CD4-positive, alpha-beta T cell (primary cell): Measurements from ENCODE around the gene HIGD2A. TPM values are rescaled to one million over a fixed set of nuclear protein-coding genes. Genes with fewer than 3 reads are reported as not detected.

Experiments
- ATAC-seq: fragments of 200-7000 bp; cut with Tn5 transposase; one replicate; pipeline ENCODE4 v1.10.0; 2022; ENCODE audit warnings: mild to moderate bottlenecking; ENCODE audit not compliant: poor library complexity
- CTCF ChIA-PET: fragments of 350-600 bp; sonication (Branson Sonifier 250); formaldehyde crosslinking; loops from one replicate; lab custom pipeline; 2021; ENCODE audit warnings: antibody characterized with exemption, inconsistent platforms; lab: Charles Lee
- POLR2A ChIA-PET: fragments of 350-600 bp; sonication (Branson Sonifier 250); formaldehyde crosslinking; loops from one replicate; lab custom pipeline; 2021; ENCODE audit warnings: antibody characterized with exemption, inconsistent platforms; lab: Charles Lee
- DNase-seq, 14 experiments: peaks; one replicate each; pipeline ENCODE4 v3.0.0-alpha.2; 2013 to 2020; ENCODE audit warnings: mixed read lengths in 2 of 14
- H3K27ac ChIP-seq, 2 donors: one replicate each; pipeline versions ENCODE4 v1.5.1 to v1.7.0; 2013; ENCODE audit warnings: low read length in 2 of 2, low read depth in 1 of 2, mild to moderate bottlenecking in 1 of 2
- H3K27me3 ChIP-seq, 2 experiments: 1 replicate in 1 of 2; 2 replicates in 1 of 2; pipeline versions ENCODE4 v1.6.1 to v1.7.0; 2013; ENCODE audit warnings: low read length in 2 of 2, control low read depth in 1 of 2, mild to moderate bottlenecking in 1 of 2, moderate library complexity in 1 of 2; ENCODE audit not compliant: insufficient read depth in 2 of 2, control insufficient read depth in 1 of 2
- H3K36me3 ChIP-seq: one replicate; pipeline ENCODE4 v1.6.1; 2013; ENCODE audit warnings: low read length, control low read depth; ENCODE audit not compliant: insufficient read depth
- H3K4me1 ChIP-seq: one replicate; pipeline ENCODE4 v1.6.1; 2013; ENCODE audit warnings: low read length, control low read depth; ENCODE audit not compliant: insufficient read depth
- H3K4me3 ChIP-seq: one replicate; pipeline ENCODE4 v1.5.1; 2013; ENCODE audit warnings: mild to moderate bottlenecking, low read length, moderate library complexity
- H3K9me3 ChIP-seq, 2 experiments: 1 replicate in 1 of 2; 2 replicates in 1 of 2; pipeline versions ENCODE4 v1.6.1 to v1.7.0; 2013; ENCODE audit warnings: low read length in 2 of 2, mild to moderate bottlenecking in 2 of 2, control low read depth in 1 of 2, moderate library complexity in 1 of 2; ENCODE audit not compliant: control insufficient read depth in 1 of 2, insufficient read depth in 1 of 2
- H3K27ac Mint-ChIP-seq: one replicate; pipeline ENCODE4 v1.8.0; 2020; ENCODE audit warnings: mixed read lengths
- H3K27me3 Mint-ChIP-seq: one replicate; pipeline ENCODE4 v1.8.0; 2021; ENCODE audit warnings: mixed read lengths
- H3K36me3 Mint-ChIP-seq: one replicate; pipeline ENCODE4 v1.8.0; 2021; ENCODE audit warnings: low read depth, mixed read lengths
- H3K4me1 Mint-ChIP-seq: one replicate; pipeline ENCODE4 v1.8.0; 2021; ENCODE audit warnings: low read depth, mixed read lengths
- H3K4me3 Mint-ChIP-seq: one replicate; pipeline ENCODE4 v1.8.0; 2020; ENCODE audit warnings: mild to moderate bottlenecking, mixed read lengths
- H3K9me3 Mint-ChIP-seq: one replicate; pipeline ENCODE4 v1.8.0; 2020; ENCODE audit warnings: mixed read lengths
- intact Hi-C, 2 experiments: fragments of 100-400 bp; cut with DNase I in 1 of 2; cut with micrococcal nuclease in 1 of 2; formaldehyde crosslinking; loops; one replicate each; pipeline versions ENCODE4 v1.15.1 to v1.9.0; 2023 to 2025; cut with DNase I, micrococcal nuclease
- total RNA-seq, 174 experiments: library from RNA in 2 of 174; stranded (reverse) in 2 of 174; gene quantifications; one replicate each; pipeline ENCODE4 v1.2.3 and lab custom pipeline; 2021 to 2026
- TF ChIP-seq, protein P1 (sequence below): fragments of 200-600 bp; IDR thresholded peaks from one replicate; pipeline ENCODE4 v1.8.0; 2022; ENCODE audit warnings: antibody characterized with exemption, mild to moderate bottlenecking

HIGD2A gene
- total RNA-seq, 2 experiments from 2014 or later, result 98.2 to 104 TPM

DNA sequence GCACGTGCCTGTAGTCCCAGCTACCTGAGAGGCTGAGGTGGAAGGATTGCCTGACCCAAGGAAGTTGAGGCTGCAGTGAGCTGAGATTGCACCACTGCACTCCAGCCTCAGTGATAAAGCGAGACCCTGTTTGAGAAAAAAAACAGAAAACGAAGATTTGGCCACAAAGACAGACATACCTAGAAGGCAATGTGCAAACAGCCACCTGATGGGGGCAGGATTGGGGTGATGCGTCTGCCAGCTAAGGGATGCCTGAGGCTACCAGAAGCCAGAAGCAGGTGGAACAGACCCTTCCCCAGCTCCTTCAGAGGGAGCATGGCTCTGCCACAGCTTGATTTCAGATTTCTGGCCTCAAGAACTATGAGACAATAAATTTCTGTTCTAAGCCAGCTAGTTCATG is 2.9 kb downstream of the HIGD2A start:
- POLR2A ChIA-PET, result interaction anchor here (1.2 to 4.8 kb wide), 3 partner anchors 24 to 146 kb away, joined by 3 to 77 read pairs (median 29); partner anchors contain the start of genes KIAA1191 and RNF44
- Mint-ChIP-seq H3K27ac (peak overlapping the region; percentile 97), H3K27me3 (no peaks in the 10 kb centered on the region), H3K36me3 (peaks cover 46% of the 10 kb centered on the region), H3K4me1 (peaks cover 27% of the 10 kb centered on the region), H3K9me3 (no peaks in the 10 kb centered on the region), H3K4me3 (peak overlapping the region; percentile 38)
- Histone ChIP-seq H3K4me1 (peaks cover 33% of the 10 kb centered on the region), H3K36me3 (peaks cover 24% of the 10 kb centered on the region), H3K27me3 (no peaks in the 10 kb centered on the region), H3K27ac (no peak overlapping the region), H3K4me3 (no peak overlapping the region), H3K9me3 (peaks cover 0 to 5% of the 10 kb centered on the region in 2 experiments)
- CTCF ChIA-PET, result interaction anchor here (1.9 kb wide), 1 partner anchor 57 kb away, joined by 5 read pairs; the partner anchor contains the start of gene FAF2
- intact Hi-C loops, result loop anchor here in 1 of 2 experiments (2.0 kb wide), 1 partner anchor 257 kb away; no protein-coding TSS in a partner anchor
- DNase-seq, result no peak
- TF ChIP-seq, protein P1, sequence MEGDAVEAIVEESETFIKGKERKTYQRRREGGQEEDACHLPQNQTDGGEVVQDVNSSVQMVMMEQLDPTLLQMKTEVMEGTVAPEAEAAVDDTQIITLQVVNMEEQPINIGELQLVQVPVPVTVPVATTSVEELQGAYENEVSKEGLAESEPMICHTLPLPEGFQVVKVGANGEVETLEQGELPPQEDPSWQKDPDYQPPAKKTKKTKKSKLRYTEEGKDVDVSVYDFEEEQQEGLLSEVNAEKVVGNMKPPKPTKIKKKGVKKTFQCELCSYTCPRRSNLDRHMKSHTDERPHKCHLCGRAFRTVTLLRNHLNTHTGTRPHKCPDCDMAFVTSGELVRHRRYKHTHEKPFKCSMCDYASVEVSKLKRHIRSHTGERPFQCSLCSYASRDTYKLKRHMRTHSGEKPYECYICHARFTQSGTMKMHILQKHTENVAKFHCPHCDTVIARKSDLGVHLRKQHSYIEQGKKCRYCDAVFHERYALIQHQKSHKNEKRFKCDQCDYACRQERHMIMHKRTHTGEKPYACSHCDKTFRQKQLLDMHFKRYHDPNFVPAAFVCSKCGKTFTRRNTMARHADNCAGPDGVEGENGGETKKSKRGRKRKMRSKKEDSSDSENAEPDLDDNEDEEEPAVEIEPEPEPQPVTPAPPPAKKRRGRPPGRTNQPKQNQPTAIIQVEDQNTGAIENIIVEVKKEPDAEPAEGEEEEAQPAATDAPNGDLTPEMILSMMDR, result no peak
- no peak for ATAC-seq

DNA sequence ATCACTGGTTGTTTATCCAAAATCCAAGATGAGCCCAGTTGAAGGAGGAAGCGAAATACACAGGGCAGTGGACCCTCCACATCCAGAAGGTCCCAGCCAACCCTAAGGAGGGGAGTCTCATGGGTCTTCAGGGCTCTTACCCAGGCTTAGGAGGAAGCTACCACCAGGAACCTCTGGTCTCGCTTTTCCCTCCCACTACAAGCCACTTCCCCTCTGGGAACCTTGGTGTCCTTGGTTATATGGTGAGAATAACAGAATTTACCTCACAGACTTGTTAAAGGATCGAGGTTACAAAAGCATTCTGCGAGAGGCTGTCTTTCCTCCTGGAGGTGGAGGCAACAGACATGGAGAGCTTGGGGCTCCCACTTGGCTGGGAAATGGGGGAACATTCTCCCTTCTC is 3.4 kb downstream of the HIGD2A start:
- H3K4me3 Mint-ChIP-seq, result peak overlapping the region; percentile 38
- H3K4me1 Mint-ChIP-seq, result peaks cover 22% of the 10 kb centered on the region
- intact Hi-C loops, result loop anchor here in 1 of 2 experiments (1.0 to 2.0 kb wide), 2 partner anchors 21 to 257 kb away; no protein-coding TSS in a partner anchor
- no peaks in the 10 kb centered on the region for H3K27me3 Mint-ChIP-seq
- peaks cover 28% of the 10 kb centered on the region for H3K4me1 ChIP-seq
- ChIA-PET CTCF (interaction anchor here (1.9 kb wide), 1 partner anchor 56 kb away, joined by 5 read pairs; the partner anchor contains the start of gene FAF2), POLR2A (interaction anchor here (1.2 kb wide), 1 partner anchor 24 kb away, joined by 3 read pairs; no protein-coding TSS in a partner anchor)
- TF ChIP-seq, protein P1, result no peak
- ATAC-seq, result no peak
- no peaks in the 10 kb centered on the region for H3K9me3 Mint-ChIP-seq
- H3K27me3 ChIP-seq, result no peaks in the 10 kb centered on the region
- H3K36me3 Mint-ChIP-seq, result peaks cover 46% of the 10 kb centered on the region
- H3K4me3 ChIP-seq, result no peak overlapping the region
- H3K36me3 ChIP-seq, result peaks cover 25% of the 10 kb centered on the region
- H3K27ac Mint-ChIP-seq, result peak overlapping the region; percentile 97
- H3K27ac ChIP-seq, result no peak overlapping the region
- peaks cover 0 to 5% of the 10 kb centered on the region in 2 experiments for H3K9me3 ChIP-seq
- DNase-seq, result no peak

DNA sequence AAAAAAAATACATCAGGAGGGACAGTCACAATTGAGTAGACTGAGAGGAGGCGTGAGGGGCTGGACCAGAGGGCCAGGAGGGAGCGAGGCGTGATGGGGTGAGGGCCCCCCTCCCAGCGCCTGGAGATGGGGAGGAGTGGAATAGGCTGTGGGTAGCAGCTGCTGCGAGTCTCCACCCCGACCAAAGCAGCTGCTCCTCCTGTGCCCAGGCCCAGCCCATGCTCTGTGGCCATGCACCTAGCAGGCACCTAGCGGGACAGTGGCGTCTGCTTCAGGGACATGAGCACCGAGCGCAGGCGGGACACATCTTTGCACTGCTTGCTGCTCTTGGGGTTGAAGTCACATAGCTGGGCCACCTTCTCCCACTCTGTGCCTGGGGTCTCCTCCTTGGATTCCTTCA is 4.0 kb downstream of the HIGD2A start:
- DNase-seq, result peak in 1 of 14 experiments; percentile 20
- TF ChIP-seq, protein P1, result no peak
- Mint-ChIP-seq H3K9me3 (no peaks in the 10 kb centered on the region), H3K36me3 (peaks cover 45% of the 10 kb centered on the region), H3K27ac (no peak overlapping the region), H3K27me3 (no peaks in the 10 kb centered on the region), H3K4me3 (no peak overlapping the region), H3K4me1 (peaks cover 17% of the 10 kb centered on the region)
- intact Hi-C loops, result loop anchor here in 1 of 2 experiments (1.0 kb wide), 1 partner anchor 21 kb away; no protein-coding TSS in a partner anchor
- Histone ChIP-seq H3K4me3 (no peak overlapping the region), H3K36me3 (peaks cover 25% of the 10 kb centered on the region), H3K9me3 (peaks cover 0 to 5% of the 10 kb centered on the region in 2 experiments), H3K27me3 (no peaks in the 10 kb centered on the region), H3K27ac (no peak overlapping the region), H3K4me1 (peaks cover 22% of the 10 kb centered on the region)
- ChIA-PET CTCF (no interaction called here), POLR2A (no interaction called here)
- ATAC-seq, result no peak
